ENCODE data around the gene CAMTA1.

The CAMTA1 gene

DNA sequence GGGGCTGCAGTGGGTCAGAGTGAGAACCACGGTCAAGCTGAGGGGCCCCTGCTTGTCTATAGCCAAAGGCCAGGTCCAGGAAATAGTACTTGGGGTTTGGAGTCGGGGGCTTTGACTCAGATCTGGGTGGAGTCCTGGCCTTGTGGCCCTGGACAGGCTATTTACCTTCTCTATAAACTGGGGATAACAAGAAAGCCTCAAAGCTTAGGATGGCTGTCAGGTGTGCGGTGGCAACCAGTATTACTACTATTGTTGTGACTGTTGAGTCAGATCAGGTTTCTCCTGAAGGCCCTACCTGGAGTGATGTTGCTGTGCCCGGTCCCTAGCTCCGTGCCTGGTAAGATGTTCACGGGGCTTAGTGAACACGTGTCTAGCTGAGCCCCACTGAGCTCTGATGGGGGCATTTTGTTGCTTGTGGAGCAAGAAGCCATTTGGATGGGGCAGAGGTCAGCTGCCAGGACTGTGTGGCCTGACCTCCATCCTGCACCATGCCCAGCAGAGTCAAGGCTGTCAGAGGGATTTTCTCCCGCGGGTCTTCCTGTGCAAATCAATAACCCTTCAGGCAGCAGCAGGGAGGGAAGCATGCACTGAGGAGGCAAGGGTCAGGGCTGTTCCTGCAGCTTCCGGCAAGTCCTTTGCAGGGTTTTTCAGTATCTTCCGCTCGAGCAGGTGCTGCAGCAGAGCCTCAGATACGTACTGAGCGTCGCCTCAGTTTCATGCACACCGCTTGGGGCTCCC lies 170.3 kb downstream of the CAMTA1 start:
- no peak for DNase-seq (ENCODE audit: low read depth in 2 of 3, low spot score in 2 of 3)

- DNase-seq (ENCODE audit: low read depth in 2 of 3, low spot score in 2 of 3) = no peak
Measured at GRCh38 chr1:6956488-6957159, 171.4 kb downstream of the CAMTA1 start.

DNA sequence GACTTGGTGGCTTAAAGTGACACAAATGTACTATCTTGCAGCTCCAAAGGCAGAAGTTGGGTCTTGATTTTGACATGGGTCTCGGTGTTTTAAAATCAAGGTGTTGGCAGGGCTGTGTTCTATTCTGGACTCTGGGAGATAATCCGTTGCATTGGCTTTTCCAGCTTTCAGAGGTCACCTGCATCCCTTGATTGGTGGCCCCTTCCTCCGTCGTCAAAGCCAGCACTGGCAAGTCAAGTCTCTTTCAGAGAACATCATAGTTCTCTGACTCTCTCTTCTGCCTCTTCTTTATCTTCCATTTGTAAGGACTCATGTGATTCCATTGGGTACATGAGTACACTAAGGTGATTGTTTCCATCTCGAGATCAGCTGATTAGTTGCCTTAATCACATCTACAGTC lies 172.1 kb downstream of the CAMTA1 start:
- no peak for DNase-seq (ENCODE audit: low read depth in 2 of 3, low spot score in 2 of 3)

GRCh38 chr1:6958407-6959030 lies 173.3 kb downstream of the CAMTA1 start:
- DNase-seq (ENCODE audit: low read depth in 2 of 3, low spot score in 2 of 3) = no peak

DNA sequence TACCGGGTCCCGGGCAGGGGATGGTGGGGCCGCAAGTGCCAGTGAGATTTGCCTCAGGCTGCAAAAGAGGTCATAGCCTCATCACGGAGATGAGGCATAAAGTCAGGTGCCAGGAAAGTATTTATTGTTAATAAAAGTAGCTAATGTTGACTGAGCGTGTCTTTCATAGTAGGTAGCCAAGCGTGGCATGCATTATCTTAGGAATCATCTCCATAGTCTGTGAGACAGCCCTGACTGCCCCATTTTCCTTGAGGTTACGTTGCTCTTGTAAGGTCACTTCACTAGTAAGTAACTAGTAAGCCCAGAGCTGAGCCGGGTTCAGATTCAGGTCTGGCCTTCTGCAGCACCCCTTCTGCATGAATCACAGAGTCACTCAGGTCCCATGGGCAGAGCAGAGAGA lies 174.2 kb downstream of the CAMTA1 start:
- DNase-seq (ENCODE audit: low read depth in 2 of 3, low spot score in 2 of 3) = no peak

- DNase-seq (ENCODE audit: low read depth in 2 of 3, low spot score in 2 of 3) = no peak
Measured at GRCh38 chr1:6960291-6960811, 175.1 kb downstream of the CAMTA1 start.

DNA sequence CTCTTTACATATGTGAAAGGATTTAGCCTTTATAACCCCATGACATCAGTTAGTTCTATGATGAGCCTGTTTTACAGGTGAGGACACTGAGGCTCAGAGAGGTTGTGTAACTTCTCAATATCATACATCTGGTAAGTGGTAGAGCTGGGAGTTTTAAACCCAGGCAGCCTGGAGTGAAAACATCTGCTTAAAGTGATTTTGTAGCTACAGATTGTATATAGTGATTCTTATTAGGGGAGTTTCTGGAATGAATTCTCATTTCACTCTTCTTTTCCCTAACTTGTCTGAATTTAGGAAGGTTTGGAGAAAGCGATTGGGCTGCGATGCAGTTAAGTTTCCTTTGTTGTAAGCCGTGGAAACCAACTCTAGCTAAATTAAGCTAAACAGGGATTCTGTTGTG lies 175.6 kb downstream of the CAMTA1 start:
- DNase-seq (ENCODE audit: low read depth in 2 of 3, low spot score in 2 of 3) = no peak

DNA sequence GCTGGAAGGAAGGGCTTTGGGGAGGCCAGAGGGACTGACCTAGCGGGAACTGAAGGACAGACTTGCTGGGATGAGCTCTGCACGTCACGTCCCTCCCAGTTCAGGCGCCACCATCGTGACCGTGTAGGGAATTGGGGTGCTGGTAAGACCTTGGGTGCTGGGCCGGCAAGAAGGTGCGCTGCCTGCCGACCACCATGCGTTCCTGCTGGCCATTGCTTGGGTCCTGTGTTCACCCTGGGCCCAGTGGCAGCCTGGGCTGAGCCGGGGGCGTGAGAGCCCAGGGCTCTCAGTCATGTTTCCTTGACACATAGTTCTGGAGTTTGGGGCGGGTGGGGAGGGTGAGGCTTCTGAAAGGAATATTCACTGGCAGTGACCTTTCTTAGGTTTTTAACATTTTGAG lies 176.0 kb downstream of the CAMTA1 start:
- no peak for DNase-seq (ENCODE audit: low read depth in 2 of 3, low spot score in 2 of 3)

- DNase-seq (ENCODE audit: low read depth in 2 of 3, low spot score in 2 of 3) = no peak
Measured at GRCh38 chr1:6961905-6962477, 176.7 kb downstream of the CAMTA1 start.

DNA sequence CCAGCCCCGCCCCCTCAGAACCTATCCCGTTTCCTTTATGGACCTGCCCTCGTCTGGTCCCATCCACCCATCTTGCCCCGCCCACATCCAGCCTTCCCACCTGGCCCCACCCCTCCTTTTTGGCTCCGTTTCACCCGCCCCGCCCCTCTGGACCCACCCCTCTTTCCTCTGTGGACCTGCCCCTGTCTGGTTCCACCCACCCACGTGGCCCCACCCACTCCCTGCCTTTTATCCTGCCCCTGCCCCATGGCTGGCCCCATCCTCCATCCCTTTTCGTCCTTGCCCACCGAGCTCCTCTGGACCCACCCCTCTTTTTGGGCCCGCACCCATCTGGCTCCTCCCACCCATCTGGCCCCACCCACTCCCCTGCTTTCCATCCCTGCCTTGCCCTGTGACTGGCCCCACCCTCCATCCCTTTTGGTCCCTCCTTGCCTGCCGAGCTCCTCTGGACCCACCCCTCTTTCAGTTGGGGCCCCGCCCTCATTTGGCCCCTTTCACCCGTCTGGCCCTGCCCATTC lies 177.3 kb downstream of the CAMTA1 start:
- DNase-seq (ENCODE audit: low read depth in 2 of 3, low spot score in 2 of 3) = peak; percentile 27 to 49 (median 39)

DNA sequence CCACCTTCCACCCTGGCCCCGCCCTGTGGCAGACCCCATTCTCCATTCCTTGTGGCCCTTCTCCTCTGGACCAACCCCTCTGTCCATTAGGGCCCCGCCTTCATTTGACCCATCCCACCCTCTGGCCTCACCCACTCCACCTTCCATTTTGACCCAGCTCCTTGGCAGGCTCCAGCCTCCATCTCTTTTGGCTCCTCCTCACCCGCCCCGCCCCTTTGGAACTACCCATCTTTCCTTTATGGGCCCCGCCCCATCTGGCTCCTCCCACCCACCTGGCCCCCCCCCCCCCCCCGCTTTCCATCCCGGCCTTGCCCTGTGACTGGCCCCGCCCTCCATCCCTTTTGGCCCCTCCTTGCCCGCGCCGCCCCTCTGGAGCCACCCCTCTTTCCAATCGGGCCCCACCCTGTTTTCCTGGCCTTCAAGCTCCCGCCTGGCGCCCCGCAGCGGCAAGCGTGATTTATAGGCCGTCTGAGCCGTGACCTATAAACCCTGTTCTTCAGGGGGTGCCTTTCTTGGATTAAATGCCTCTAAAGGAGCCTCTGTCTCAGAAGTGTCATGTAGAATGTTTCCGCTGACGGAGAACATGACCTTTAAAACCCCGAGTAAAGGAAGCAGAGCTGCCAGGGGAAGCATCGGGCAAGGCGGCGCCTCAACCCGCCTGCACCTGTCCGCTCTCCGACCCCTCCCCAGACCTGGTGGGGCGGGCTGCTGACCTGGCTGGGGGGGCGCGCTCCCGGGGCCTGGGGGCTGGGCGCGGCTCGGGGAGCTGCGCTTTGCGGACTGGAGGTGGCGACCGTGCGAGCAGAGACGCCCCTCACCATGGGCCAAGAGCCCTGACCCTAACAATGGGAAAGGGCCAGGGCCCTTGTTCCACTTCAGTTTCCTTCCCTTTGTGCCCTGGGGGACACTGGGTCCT lies 178.0 kb downstream of the CAMTA1 start:
- DNase-seq (ENCODE audit: low read depth in 2 of 3, low spot score in 2 of 3) = peak; percentile 48 to 65 (median 59)

GRCh38 chr1:6963912-6964307 lies 178.7 kb downstream of the CAMTA1 start:
- DNase-seq (ENCODE audit: low read depth in 2 of 3, low spot score in 2 of 3) = no peak

- no peak for DNase-seq (ENCODE audit: low read depth in 2 of 3, low spot score in 2 of 3)
Measured at GRCh38 chr1:6965083-6965934, 180.1 kb downstream of the CAMTA1 start.

- no peak for DNase-seq (ENCODE audit: low read depth in 2 of 3, low spot score in 2 of 3)
Measured at GRCh38 chr1:6965935-6966241, 180.6 kb downstream of the CAMTA1 start.

DNA sequence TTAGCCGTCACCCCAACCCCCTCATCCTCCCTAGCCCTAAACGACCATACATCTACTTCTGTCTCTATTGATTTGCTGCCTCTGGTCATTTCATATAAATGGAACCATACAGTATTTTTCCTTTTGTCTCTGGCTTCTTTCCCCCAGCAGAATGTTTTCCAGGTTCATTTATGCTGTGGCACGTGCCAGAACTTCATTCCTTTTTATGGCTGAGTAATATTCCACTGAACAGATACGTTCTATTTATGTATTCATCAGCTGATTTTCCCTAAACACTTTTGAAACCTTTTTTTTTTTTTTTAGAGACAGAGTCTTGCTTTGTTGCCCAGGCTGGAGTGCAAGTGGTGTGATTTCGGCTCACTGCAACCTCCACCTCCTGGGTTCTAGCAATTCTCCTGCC lies 181.1 kb downstream of the CAMTA1 start:
- DNase-seq (ENCODE audit: low read depth in 2 of 3, low spot score in 2 of 3) = no peak

- no peak for DNase-seq (ENCODE audit: low read depth in 2 of 3, low spot score in 2 of 3)
Measured at GRCh38 chr1:6967431-6968111, 182.3 kb downstream of the CAMTA1 start.

DNA sequence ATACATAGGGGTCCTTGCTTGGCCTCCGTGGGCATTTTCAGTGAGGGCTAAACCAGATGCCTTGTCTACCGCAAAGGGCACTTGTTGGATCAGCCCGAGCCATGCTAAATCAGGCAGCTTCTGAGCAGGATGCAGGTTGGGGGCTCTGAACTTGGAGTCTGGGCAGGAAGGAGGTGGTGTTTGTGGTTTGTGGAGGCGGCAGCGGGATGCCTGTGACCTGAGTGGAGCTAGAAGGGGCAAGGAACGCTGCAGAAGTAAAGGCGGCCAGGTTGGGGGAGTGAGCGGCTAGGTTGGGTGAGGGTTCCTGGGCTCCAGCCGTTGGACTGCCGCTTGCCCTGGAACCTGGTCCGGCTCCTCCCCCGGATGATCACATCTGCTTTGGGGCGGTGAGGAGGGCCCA lies 183.9 kb downstream of the CAMTA1 start:
- DNase-seq (ENCODE audit: low read depth in 2 of 3, low spot score in 2 of 3) = no peak

- no peak for DNase-seq (ENCODE audit: low read depth in 2 of 3, low spot score in 2 of 3)
Measured at GRCh38 chr1:6969762-6970161, 184.5 kb downstream of the CAMTA1 start.

DNA sequence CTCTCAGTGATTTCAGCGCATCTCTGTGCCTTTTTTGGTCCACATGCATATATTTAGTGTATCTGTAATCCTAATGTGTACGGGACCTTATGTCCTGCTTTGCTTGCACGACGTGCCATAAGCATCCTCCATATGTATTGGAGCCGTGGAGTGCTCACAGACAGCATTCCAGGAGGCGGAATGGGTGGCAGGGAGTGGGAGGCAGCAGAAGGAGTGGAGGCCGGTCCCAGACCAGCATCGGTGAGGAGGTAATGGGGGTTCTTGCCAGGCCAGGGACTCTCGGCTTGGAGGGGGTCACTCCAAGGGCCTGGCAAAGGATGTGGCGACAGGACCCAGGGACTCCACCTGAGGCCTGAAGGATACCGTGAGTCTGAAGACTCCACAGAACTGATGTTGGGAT lies 185.0 kb downstream of the CAMTA1 start:
- DNase-seq (ENCODE audit: low read depth in 2 of 3, low spot score in 2 of 3) = no peak
